Sigmoid colon (tissue), 7 donors: ENCODE measurements around the gene VAMP5. TPM values are rescaled to one million over a fixed set of nuclear protein-coding genes. Genes with fewer than 3 reads are reported as not detected.
"Not testable (repeated sequence)": the region's sequence is repeated elsewhere in the genome, so short reads cannot be mapped to it uniquely, and the experiment has no call there.

Source experiments
- DNase-seq: peaks from one replicate; pipeline ENCODE4 v3.0.0-alpha.2; 2019
- H3K27ac ChIP-seq, 4 donors: fragments of 200-600 bp; sonication (generic); one replicate each; pipeline ENCODE4 v1.5.1; 2016 to 2019; ENCODE audit warnings: mild to moderate bottlenecking in 1 of 4
- H3K27me3 ChIP-seq, 3 donors: fragments of 200-600 bp; sonication (generic); one replicate each; pipeline ENCODE4 v1.5.1; 2019; ENCODE audit warnings: mild to moderate bottlenecking in 1 of 3
- H3K36me3 ChIP-seq, 4 donors: fragments of 200-600 bp; sonication (generic); one replicate each; pipeline ENCODE4 v1.5.1; 2016 to 2019
- H3K4me1 ChIP-seq, 4 donors: fragments of 200-600 bp; sonication (generic); one replicate each; pipeline ENCODE4 v1.5.1; 2017 to 2019
- H3K4me3 ChIP-seq, 4 donors: fragments of 200-600 bp; sonication (generic); one replicate each; pipeline ENCODE4 v1.5.1; 2017 to 2019; ENCODE audit warnings: mild to moderate bottlenecking in 2 of 4, moderate library complexity in 1 of 4
- H3K9me3 ChIP-seq, 4 donors: fragments of 200-600 bp in 3 of 4; sonication (generic) in 3 of 4; one replicate each; pipeline versions ENCODE4 v1.5.1 to v1.6.1; 2013 to 2019
- CTCF ChIP-seq, 4 experiments: fragments of 450-650 bp in 3 of 4; fragments of 200-600 bp in 1 of 4; IDR thresholded peaks; one replicate each; pipeline ENCODE4 v1.5.1; 2016 to 2019; ENCODE audit warnings: antibody characterized with exemption in 4 of 4, mild to moderate bottlenecking in 3 of 4, moderate library complexity in 2 of 4
- EP300 ChIP-seq, 4 donors: sonication (generic); formaldehyde crosslinking; IDR thresholded peaks; one replicate each; pipeline ENCODE4 v1.6.1; 2017; ENCODE audit warnings: antibody characterized with exemption in 4 of 4
- POLR2A ChIP-seq, 2 donors: fragments of 450-650 bp; IDR thresholded peaks; one replicate each; pipeline ENCODE4 v1.6.1; 2016; ENCODE audit warnings: antibody characterized with exemption in 2 of 2, mild to moderate bottlenecking in 2 of 2, moderate library complexity in 2 of 2
- POLR2AphosphoS5 ChIP-seq, 4 donors: sonication (generic); formaldehyde crosslinking; IDR thresholded peaks; one replicate each; pipeline ENCODE4 v1.6.1; 2017; ENCODE audit warnings: antibody characterized with exemption in 4 of 4
- WGBS, 2 donors: extraction: QIAGEN DNeasy Blood & Tissue Kit; methylation state at CpG; one replicate each; pipeline ENCODE4 v1.1.7; 2013; 5-methylcytosine and 5-hydroxymethylcytosine counted together
- intact Hi-C: fragments of 100-400 bp; cut with DNase I; formaldehyde crosslinking; loops from one replicate; pipeline ENCODE4 v1.15.1; 2023
- polyA plus RNA-seq, 3 donors: library from polyadenylated mRNA; stranded (reverse); fragments of 200-250 nt; gene quantifications; one replicate each; pipeline ENCODE4 v1.2.3, GENCODE V29; 2013
- total RNA-seq, 4 donors: library from RNA; depleted of rRNA; stranded (reverse); fragments of >200 nt; gene quantifications; one replicate each; pipeline ENCODE4 v1.1.0, GENCODE V29; 2016
- donor health status: healthy with polysubstance abuse.
- donor health status: Bipolar disorder and iron deficiency.
- donor health status: healthy.

The VAMP5 gene
- total and polyA plus RNA-seq, 7 donors: 51.2 to 97.5 (median 68.0) TPM

- H3K27me3 ChIP-seq: no peaks in the 10 kb centered on the region
- peaks cover 0 to 61% (median 45%) of the 10 kb centered on the region in 4 donors for H3K4me1 ChIP-seq
- no peak overlapping the region for H3K4me3 ChIP-seq
- peak; percentile 88 for DNase-seq
- H3K27ac ChIP-seq: peak overlapping the region; percentile 58 to 87 (median 68)
- H3K9me3 ChIP-seq: no peaks in the 10 kb centered on the region
- H3K36me3 ChIP-seq: peaks cover 0 to 5% (median 0%) of the 10 kb centered on the region in 4 donors
- intact Hi-C loops: no loop called here
- TF ChIP-seq POLR2AphosphoS5 (IDR thresholded peaks at IDR 0.05) (no peak), CTCF (IDR thresholded peaks at IDR 0.05) (no peak), POLR2A (IDR thresholded peaks at IDR 0.05) (no peak), EP300 (IDR thresholded peaks at IDR 0.05) (no peak)
- WGBS, 2 donors: 84 to 95% methylated on average over 4 of the region's 4 CpGs
These were observed 5.0 kb downstream of the VAMP5 start for GRCh38 chr2:85589181-85589580.

- TF ChIP-seq POLR2A (IDR thresholded peaks at IDR 0.05) (no peak), CTCF (IDR thresholded peaks at IDR 0.05) (no peak), EP300 (IDR thresholded peaks at IDR 0.05) (no peak), POLR2AphosphoS5 (IDR thresholded peaks at IDR 0.05) (no peak)
- H3K36me3 ChIP-seq: peaks cover 0 to 5% (median 0%) of the 10 kb centered on the region in 4 donors
- intact Hi-C loops: no loop called here
- no peak for DNase-seq
- H3K27me3 ChIP-seq: no peaks in the 10 kb centered on the region
- 55 to 58% methylated on average over 7 of the region's 7 CpGs for WGBS, 2 donors
- H3K9me3 ChIP-seq: no peaks in the 10 kb centered on the region
- peak overlapping the region; percentile 58 to 87 (median 68) for H3K27ac ChIP-seq
- peaks cover 0 to 65% (median 47%) of the 10 kb centered on the region in 4 donors for H3K4me1 ChIP-seq
- H3K4me3 ChIP-seq: no peak overlapping the region
These were observed 6.0 kb downstream of the VAMP5 start for GRCh38 chr2:85589982-85590791.

GRCh38 chr2:85590950-85591349 lies 6.7 kb downstream of the VAMP5 start:
- Histone ChIP-seq H3K36me3 (peaks cover 0 to 5% (median 0%) of the 10 kb centered on the region in 4 donors), H3K27me3 (no peaks in the 10 kb centered on the region), H3K27ac (peak overlapping the region; percentile 58 to 87 (median 68)), H3K4me3 (no peak overlapping the region), H3K9me3 (no peaks in the 10 kb centered on the region), H3K4me1 (peaks cover 0 to 58% (median 41%) of the 10 kb centered on the region in 4 donors)
- intact Hi-C loops: no loop called here
- 80 to 84% methylated on average over 2 of the region's 2 CpGs for WGBS, 2 donors
- no peak for DNase-seq
- TF ChIP-seq POLR2A (IDR thresholded peaks at IDR 0.05) (no peak), POLR2AphosphoS5 (IDR thresholded peaks at IDR 0.05) (no peak), EP300 (IDR thresholded peaks at IDR 0.05) (no peak), CTCF (IDR thresholded peaks at IDR 0.05) (no peak)

- Histone ChIP-seq H3K9me3 (no peaks in the 10 kb centered on the region), H3K4me3 (no peak overlapping the region), H3K27ac (peak overlapping the region; percentile 58 to 87 (median 68)), H3K4me1 (peaks cover 0 to 59% (median 43%) of the 10 kb centered on the region in 4 donors), H3K27me3 (no peaks in the 10 kb centered on the region), H3K36me3 (peaks cover 0 to 5% (median 0%) of the 10 kb centered on the region in 4 donors)
- DNase-seq: no peak
- intact Hi-C loops: no loop called here
- 85 to 89% methylated on average over 12 of the region's 12 CpGs for WGBS, 2 donors
- no peak for TF ChIP-seq POLR2AphosphoS5 (IDR thresholded peaks at IDR 0.05)
- no peak for TF ChIP-seq CTCF (IDR thresholded peaks at IDR 0.05)
- no peak for TF ChIP-seq EP300 (IDR thresholded peaks at IDR 0.05)
- no peak for TF ChIP-seq POLR2A (IDR thresholded peaks at IDR 0.05)
These were observed 7.3 kb downstream of the VAMP5 start for GRCh38 chr2:85591563-85591962.

- H3K4me1 ChIP-seq: peaks cover 0 to 66% (median 45%) of the 10 kb centered on the region in 4 donors
- H3K4me3 ChIP-seq, DNase-seq, H3K9me3 ChIP-seq, H3K27ac ChIP-seq, intact Hi-C loops, H3K27me3 ChIP-seq: not testable (repeated sequence)
- peaks cover 2 to 11% (median 3%) of the 10 kb centered on the region in 4 donors for H3K36me3 ChIP-seq
- WGBS, 2 donors: 66 to 88% methylated on average over 9 of the region's 9 CpGs
These were observed 8.1 kb downstream of the VAMP5 start for GRCh38 chr2:85592299-85592698.
